ENCODE results near the gene PLCB4. TPM values are rescaled to one million over a fixed set of nuclear protein-coding genes. Genes with fewer than 3 reads are reported as not detected.

PLCB4 gene
- total RNA-seq, 1 experiment from 2014 or later: 14.9 TPM

DNA sequence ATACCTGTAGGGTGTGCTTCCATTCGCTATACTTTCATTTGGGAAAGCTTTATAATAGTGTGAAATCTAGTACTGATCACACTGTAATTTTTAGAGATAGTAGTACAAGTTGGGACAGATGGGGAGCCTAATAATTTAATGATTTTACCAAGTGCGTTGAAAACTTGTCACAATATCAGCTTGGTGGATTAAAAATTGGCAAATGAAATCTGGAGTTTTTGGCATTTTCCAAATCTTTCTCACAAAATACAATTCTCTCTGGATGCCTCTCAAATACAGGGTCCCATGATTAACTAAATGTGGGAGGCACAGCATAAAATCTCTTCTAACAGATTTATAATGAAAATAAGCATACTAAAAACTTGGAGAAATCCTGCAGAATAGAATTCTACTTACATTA is 96.4 kb downstream of the PLCB4 start:
- H3K36me3 ChIP-seq (ENCODE audit: low read depth): no peaks in the 10 kb centered on the region
- H3K4me1 ChIP-seq (replicated peaks; ENCODE audit: insufficient read depth): no peaks in the 10 kb centered on the region
- no peaks in the 10 kb centered on the region for H3K79me2 ChIP-seq (ENCODE audit: low read depth)
- POLR2A ChIA-PET (ENCODE audit: unreplicated experiment): no interaction called here
- no peaks in the 10 kb centered on the region for H3K27me3 ChIP-seq (ENCODE audit: insufficient read depth, low read depth)
- intact Hi-C loops (cut with micrococcal nuclease; ENCODE audit: unreplicated experiment): no loop called here
- H3K27ac ChIP-seq: no peak overlapping the region
- no peaks in the 10 kb centered on the region for H3K9me2 ChIP-seq (ENCODE audit: insufficient read depth)
- H3K9me3 ChIP-seq (ENCODE audit: insufficient read depth, low read depth): no peaks in the 10 kb centered on the region
- TF ChIP-seq, protein P1, sequence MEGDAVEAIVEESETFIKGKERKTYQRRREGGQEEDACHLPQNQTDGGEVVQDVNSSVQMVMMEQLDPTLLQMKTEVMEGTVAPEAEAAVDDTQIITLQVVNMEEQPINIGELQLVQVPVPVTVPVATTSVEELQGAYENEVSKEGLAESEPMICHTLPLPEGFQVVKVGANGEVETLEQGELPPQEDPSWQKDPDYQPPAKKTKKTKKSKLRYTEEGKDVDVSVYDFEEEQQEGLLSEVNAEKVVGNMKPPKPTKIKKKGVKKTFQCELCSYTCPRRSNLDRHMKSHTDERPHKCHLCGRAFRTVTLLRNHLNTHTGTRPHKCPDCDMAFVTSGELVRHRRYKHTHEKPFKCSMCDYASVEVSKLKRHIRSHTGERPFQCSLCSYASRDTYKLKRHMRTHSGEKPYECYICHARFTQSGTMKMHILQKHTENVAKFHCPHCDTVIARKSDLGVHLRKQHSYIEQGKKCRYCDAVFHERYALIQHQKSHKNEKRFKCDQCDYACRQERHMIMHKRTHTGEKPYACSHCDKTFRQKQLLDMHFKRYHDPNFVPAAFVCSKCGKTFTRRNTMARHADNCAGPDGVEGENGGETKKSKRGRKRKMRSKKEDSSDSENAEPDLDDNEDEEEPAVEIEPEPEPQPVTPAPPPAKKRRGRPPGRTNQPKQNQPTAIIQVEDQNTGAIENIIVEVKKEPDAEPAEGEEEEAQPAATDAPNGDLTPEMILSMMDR (conservative IDR thresholded peaks at IDR 0.05): no peak
- TF ChIP-seq EZH2 (IDR thresholded peaks at IDR 0.05; ENCODE audit: low read depth): no peak
- H3K4me3 ChIP-seq: no peak overlapping the region
- no peaks in the 10 kb centered on the region for H3F3A ChIP-seq (ENCODE audit: insufficient read depth, low read depth)
- H4K20me1 ChIP-seq (ENCODE audit: insufficient read depth): no peaks in the 10 kb centered on the region
- H2AFZ ChIP-seq: no peak overlapping the region
- BruUV-seq (replicated peaks): no TSS peak
- no peak overlapping the region for H3K4me2 ChIP-seq
- CTCF ChIA-PET: no interaction called here
- no peak for DNase-seq

DNA sequence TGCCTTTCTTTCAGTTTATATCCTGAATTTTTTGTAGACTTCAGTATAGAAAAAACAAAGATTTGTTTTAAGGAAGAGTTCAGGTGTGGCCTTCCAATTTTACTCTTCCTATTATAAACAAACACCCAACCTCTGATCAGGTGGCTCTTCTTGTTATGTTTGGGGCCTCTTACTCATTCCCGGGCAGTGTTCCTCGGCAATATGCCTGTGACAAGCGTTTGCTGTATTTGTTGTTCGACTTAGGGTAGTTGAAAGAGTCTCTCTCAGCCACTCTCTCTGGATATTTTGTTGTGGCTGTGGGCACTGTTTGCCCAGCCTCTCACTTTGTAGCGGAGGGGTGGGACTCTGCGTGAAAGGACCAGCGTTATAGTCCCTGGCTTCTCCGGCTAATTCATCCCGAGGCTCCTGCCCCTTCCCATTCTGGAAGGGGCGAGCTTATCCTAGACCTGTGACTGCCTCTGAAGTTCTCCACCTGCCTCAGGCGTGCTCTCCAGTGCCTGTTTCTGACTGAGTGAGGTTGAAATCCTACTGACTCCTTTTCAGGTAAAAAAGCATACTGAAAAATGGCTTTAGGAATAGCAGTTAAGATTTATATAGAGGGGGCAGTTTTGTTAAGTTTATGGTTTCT is 97.4 kb downstream of the PLCB4 start:
- Histone ChIP-seq H2AFZ (no peak overlapping the region), H3K4me3 (no peak overlapping the region), H3K9me2 (ENCODE audit: insufficient read depth) (no peaks in the 10 kb centered on the region), H3K4me1 (replicated peaks; ENCODE audit: insufficient read depth) (no peaks in the 10 kb centered on the region), H3K4me2 (no peak overlapping the region), H4K20me1 (ENCODE audit: insufficient read depth) (no peaks in the 10 kb centered on the region), H3K27ac (no peak overlapping the region), H3K79me2 (ENCODE audit: low read depth) (no peaks in the 10 kb centered on the region), H3K36me3 (ENCODE audit: low read depth) (no peaks in the 10 kb centered on the region), H3K9me3 (ENCODE audit: insufficient read depth, low read depth) (no peaks in the 10 kb centered on the region), H3K27me3 (ENCODE audit: insufficient read depth, low read depth) (no peaks in the 10 kb centered on the region), H3F3A (ENCODE audit: insufficient read depth, low read depth) (no peaks in the 10 kb centered on the region)
- BruUV-seq (replicated peaks): no TSS peak
- intact Hi-C loops (cut with micrococcal nuclease; ENCODE audit: unreplicated experiment): no loop called here
- TF ChIP-seq, protein P1 (conservative IDR thresholded peaks at IDR 0.05): no peak
- TF ChIP-seq EZH2 (IDR thresholded peaks at IDR 0.05; ENCODE audit: low read depth): no peak
- ChIA-PET CTCF (no interaction called here), POLR2A (ENCODE audit: unreplicated experiment) (no interaction called here)
- no peak for DNase-seq

DNA sequence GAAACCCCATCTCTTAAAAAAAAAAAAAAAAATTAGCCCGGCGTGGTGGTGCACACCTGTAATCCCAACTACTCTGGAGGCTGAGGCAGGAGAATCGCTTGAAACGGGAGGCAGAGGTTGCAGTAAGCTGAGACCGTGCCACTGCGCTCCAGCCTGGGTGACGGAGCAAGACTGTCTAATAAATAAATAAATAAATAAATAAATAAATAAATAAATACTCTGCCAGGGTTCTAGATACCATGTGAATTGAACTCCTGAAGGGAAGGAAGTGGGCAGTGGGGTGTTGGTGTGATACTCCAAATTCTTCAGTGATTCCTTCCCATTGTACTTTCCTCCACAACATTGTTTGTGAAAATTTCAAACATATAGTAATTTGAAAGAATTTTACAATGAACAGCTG is 100.5 kb downstream of the PLCB4 start:
- no peak for TF ChIP-seq EZH2 (IDR thresholded peaks at IDR 0.05; ENCODE audit: low read depth)
- TF ChIP-seq, protein P1 (conservative IDR thresholded peaks at IDR 0.05): no peak
- ChIA-PET POLR2A (ENCODE audit: unreplicated experiment) (no interaction called here), CTCF (no interaction called here)
- H3K4me2 ChIP-seq: no peak overlapping the region
- H3K9me2 ChIP-seq (ENCODE audit: insufficient read depth): no peaks in the 10 kb centered on the region
- no peaks in the 10 kb centered on the region for H3K27me3 ChIP-seq (ENCODE audit: insufficient read depth, low read depth)
- DNase-seq: no peak
- intact Hi-C loops (cut with micrococcal nuclease; ENCODE audit: unreplicated experiment): no loop called here
- H3K4me3 ChIP-seq: no peak overlapping the region
- H2AFZ ChIP-seq: no peak overlapping the region
- no peaks in the 10 kb centered on the region for H3K9me3 ChIP-seq (ENCODE audit: insufficient read depth, low read depth)
- no peaks in the 10 kb centered on the region for H3K79me2 ChIP-seq (ENCODE audit: low read depth)
- no peaks in the 10 kb centered on the region for H3K4me1 ChIP-seq (replicated peaks; ENCODE audit: insufficient read depth)
- no peak overlapping the region for H3K27ac ChIP-seq
- H3F3A ChIP-seq (ENCODE audit: insufficient read depth, low read depth): no peaks in the 10 kb centered on the region
- BruUV-seq (replicated peaks): no TSS peak
- H4K20me1 ChIP-seq (ENCODE audit: insufficient read depth): no peaks in the 10 kb centered on the region
- no peaks in the 10 kb centered on the region for H3K36me3 ChIP-seq (ENCODE audit: low read depth)

All from PC-9 (cell line).